Left colon (tissue), 2 donors: ENCODE data around the gene SMAD5. TPM values are rescaled to one million over a fixed set of nuclear protein-coding genes. Genes with fewer than 3 reads are reported as not detected.

ENCODE experiments used
- ATAC-seq: fragments of 200-7000 bp; cut with Tn5 transposase; one replicate; pipeline ENCODE4 v1.9.1; 2020; ENCODE audit warnings: mild to moderate bottlenecking, moderate library complexity
- DNase-seq, 2 donors: peaks; one replicate each; pipeline ENCODE4 v3.0.0-alpha.2; 2020
- intact Hi-C, 2 donors: fragments of 100-400 bp; cut with DNase I in 1 of 2; cut with micrococcal nuclease in 1 of 2; formaldehyde crosslinking; loops; one replicate each; pipeline versions ENCODE4 v1.11.2 to v1.14.0; 2022; cut with DNase I, micrococcal nuclease
- total RNA-seq, 2 donors: library from RNA; stranded (reverse); fragmentation: NEBNext Ultra II Directional; extraction: Animal tissue kit (Norgen Biotek cat#: 25700); gene quantifications; one replicate each; pipeline ENCODE4 v1.2.1, GENCODE V29; 2021
- donor health status: DM: no; HTN: no; CAD: no.
- donor health status: DM: yes; HTN: yes; CAD: no.

The SMAD5 gene
- total RNA-seq, 2 donors from 2014 or later = 45.6 to 46.8 TPM

DNA sequence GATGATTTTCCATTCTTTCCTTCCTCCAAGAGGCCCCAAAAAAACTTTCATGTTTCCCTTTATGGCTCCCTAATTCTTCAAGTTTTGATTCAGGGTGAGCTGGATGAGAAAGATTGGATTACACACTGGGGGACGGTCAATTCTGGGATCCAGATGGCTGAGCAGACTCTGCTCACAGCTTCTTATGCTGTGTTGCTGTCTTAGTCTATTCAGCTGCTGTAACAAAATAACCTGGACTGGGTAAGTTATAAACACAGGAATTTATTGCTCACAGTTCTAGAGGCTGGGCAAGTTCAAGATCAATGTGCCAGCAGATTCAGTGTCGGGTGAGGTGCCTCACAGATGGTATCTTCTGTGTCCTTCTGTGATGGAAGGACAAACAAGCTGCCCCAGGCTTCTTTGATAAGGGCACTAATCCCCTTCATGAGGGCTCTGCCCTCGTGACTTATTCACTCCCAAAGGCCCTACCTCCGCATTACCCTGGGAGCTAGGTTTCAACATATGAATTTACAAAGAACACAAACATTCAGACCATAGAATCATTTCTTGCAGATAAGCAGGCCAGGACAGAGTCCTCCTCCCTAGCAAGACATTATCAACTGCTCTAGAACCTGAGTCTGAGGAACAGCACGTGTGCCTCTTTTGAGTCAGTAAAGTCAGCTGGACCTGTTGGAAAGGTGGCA is 23.1 kb upstream of the SMAD5 start:
- intact Hi-C loops = no loop called here
- DNase-seq (no peak), ATAC-seq (no peak)

- DNase-seq (no peak), ATAC-seq (no peak)
- intact Hi-C loops = no loop called here
Observed at GRCh38 chr5:136113606-136114005, 19.0 kb upstream of the SMAD5 start.

DNA sequence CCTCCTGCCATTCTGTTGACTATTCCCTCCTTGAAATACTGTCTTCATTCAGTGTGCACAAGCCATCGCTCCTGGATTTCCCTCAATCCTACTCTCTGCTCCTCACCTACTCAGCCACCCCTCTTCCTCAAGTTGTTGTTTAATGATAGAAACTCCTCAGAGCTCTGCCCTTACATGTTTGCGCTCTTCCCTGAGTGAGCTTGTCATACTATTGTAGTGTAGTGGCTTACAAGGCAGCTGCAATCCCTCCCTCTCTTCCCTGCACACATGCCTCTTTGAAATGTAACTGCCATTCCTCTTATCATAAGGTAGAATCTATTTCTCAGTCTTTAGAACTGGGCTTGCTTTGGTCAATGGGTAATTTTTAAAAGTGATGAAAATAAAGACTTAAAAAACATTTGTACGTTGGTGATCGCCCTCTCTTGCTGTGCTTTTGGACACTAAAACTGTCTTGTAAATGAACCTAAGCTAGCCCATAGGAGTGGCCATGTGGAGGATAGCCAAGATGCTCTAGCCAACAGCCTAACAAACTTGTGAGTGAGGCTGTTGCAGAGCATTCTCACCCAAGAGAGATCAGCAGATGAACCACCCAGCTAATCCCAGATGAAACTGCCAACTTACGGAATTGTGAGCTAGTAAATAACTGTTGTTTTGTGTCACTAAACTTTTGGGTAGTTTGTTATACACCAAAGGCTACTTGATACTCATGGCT is 18.1 kb upstream of the SMAD5 start:
- ATAC-seq = no peak
- intact Hi-C loops = no loop called here
- no peak for DNase-seq

- DNase-seq (no peak), ATAC-seq (no peak)
- intact Hi-C loops = no loop called here
Observed at GRCh38 chr5:136115183-136115865, 17.3 kb upstream of the SMAD5 start.

DNA sequence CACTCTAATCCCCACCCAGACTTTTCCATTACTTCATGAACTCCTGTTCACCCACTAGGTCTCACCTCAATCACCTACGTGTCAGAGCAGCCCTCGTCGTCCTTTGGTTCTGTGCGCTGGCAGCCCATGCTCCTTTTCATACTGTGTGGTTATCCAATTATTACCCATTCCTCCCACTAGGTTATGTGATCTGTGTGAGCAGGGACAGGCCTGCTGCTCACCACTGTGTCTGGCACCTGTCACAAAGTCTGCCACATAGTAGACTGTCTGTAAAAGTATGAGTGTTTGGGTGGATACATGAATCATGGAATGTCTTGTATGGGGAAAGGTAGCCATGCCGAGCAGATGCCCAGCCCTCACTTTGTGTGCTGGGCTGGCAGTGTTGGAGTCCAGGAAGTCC is 12.1 kb upstream of the SMAD5 start:
- ATAC-seq = no peak
- intact Hi-C loops = no loop called here
- no peak for DNase-seq

DNA sequence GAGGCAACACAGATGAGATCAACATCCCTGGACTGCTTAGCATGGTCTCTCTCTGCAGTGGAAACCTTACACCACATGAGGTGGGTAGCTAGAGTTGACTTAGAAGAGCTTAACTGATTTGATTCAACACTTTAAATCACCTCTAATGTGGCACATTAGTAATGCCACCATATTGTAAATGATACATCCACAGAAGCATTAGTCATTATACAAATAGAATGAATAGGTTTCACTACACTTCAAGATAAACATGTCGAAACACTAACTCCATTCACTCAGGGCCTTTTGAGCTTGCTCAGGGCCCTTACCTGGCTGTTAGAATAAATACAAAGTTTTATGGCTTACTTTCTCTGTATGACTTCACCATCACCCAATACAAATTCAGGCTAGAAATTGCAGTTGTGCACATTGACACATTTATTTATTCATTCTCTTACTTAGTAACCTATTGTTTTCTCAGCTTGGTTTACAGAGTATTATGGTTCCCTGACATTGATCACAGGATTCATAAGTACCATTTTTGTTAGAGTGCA is 9.3 kb upstream of the SMAD5 start:
- ATAC-seq (peak; percentile 94), DNase-seq (peak; percentile 16 to 50)
- intact Hi-C loops = no loop called here

DNA sequence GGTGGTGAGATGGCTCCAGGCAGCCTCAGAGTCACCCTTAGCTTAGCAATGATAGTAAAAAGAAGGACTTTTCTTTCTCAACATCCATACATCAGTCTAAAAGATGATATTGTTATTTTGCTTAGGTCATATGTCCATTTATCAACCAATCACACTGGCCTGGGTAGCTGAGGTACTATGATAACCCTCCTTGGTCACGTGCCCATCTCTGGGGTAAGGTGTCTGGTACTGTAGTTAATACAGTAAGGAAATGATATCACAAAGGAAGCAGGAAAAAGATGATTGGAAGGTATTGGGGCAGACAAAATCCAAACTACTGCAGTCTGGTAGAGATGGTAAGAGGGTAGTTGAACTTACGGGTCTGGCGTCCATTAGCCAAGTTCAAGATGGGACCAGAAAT is 5.1 kb upstream of the SMAD5 start:
- intact Hi-C loops = no loop called here
- ATAC-seq = no peak
- no peak for DNase-seq

- no peak for ATAC-seq
- DNase-seq = no peak
- intact Hi-C loops = no loop called here
Observed at GRCh38 chr5:136128481-136128880, 4.2 kb upstream of the SMAD5 start.

- ATAC-seq = no peak
- no peak for DNase-seq
- intact Hi-C loops = no loop called here
Observed at GRCh38 chr5:136129445-136129844, 3.2 kb upstream of the SMAD5 start.

GRCh38 chr5:136130581-136130980 is 2.1 kb upstream of the SMAD5 start:
- intact Hi-C loops = loop anchor here in 1 of 2 donors (5.0 kb wide), 1 partner anchor 38 kb away; no protein-coding TSS in a partner anchor
- no peak for ATAC-seq
- no peak for DNase-seq

GRCh38 chr5:136132087-136132486 is 558 bp upstream of the SMAD5 start:
- intact Hi-C loops = loop anchor here in 1 of 2 donors (5.0 kb wide), 1 partner anchor 40 kb away; no protein-coding TSS in a partner anchor
- peak; percentile 20 to 39 for DNase-seq

DNA sequence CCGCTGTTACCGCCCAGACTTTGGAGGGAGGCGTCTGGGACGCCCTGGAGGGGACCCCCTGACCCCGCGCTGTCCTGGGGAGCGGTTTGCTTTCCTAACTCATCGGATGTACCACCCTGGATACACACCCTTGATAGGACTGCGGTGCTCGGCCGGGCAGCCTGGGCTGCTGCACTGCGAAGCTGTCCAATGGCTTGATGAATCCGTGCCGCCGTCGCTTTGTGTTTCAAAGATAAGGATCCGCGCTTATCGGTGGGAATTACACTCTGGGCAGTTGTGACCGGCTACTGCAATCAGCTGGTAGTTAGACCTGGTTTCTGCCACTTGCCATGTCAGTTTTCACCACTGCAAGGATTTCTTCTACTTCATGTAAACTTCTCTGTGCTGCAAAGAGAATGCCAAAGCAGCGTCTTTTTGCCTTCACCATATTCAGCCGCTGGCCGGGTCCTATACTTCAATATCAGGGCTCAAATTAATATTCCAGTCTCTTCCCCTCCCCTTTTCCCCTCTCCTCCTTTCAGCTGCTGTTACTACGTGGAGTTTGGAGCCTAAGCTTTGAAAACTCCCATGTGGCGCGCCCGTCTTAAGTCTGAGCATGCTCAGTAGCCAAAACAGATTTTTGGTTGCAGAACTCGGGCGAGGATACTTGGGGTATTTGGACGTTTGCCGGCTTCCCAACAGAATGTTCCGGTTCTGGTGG is 727 bp downstream of the SMAD5 start:
- intact Hi-C loops = loop anchor here in 1 of 2 donors (5.0 kb wide), 1 partner anchor 41 kb away; no protein-coding TSS in a partner anchor
- ATAC-seq (peak; percentile 70), DNase-seq (peak; percentile 59 to 71)

More at GRCh38 chr5:136132087-136132486, 558 bp upstream of the SMAD5 start:
- ATAC-seq = no peak

DNA sequence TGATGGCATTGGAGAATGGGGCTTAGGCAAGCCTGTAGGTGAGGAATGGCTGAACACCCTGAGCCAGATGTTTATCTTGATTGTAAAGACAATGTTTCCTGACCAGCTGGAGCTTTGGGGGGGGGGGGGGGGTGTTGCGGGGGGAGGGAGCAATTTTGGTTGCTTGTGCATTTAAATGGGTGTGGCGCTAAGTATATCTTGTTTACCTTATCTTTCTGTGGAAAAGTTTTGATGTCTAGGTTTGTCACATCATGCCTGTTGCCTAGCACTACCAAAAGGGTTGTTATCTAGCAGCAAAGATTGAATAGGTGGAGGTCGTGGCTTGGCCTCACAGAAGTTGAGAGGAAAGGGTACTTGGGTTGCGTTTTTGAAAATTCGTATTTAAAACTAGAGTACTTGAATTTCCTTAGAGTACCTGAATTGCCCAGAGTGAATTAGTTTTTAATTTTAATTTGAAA is 1.3 kb downstream of the SMAD5 start:
- ATAC-seq (no peak), DNase-seq (no peak)
- intact Hi-C loops = loop anchor here in 1 of 2 donors (5.0 kb wide), 1 partner anchor 42 kb away; no protein-coding TSS in a partner anchor

DNA sequence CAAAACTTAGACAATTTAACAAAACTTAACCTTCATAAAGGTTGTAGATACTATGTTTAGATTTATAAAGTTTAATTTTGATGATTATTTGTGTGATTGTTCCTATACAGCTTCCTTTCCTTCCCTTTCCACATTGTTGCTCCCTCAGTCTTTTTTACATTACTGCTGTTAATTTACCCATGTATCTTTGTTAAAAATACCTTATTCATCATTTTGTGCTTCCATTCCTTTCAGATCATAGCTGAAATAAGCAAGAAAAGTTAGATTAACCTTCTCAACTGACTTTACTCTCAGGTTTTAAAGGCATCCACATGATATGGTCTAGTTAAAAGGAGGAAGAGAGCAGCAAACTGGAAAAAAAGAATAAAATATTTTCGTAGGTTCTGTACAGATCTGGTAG is 2.0 kb downstream of the SMAD5 start:
- intact Hi-C loops = loop anchor here in 1 of 2 donors (5.0 kb wide), 1 partner anchor 42 kb away; no protein-coding TSS in a partner anchor
- DNase-seq (no peak), ATAC-seq (no peak)

GRCh38 chr5:136135536-136135935 is 2.9 kb downstream of the SMAD5 start:
- DNase-seq = no peak
- ATAC-seq = no peak
- intact Hi-C loops = no loop called here

GRCh38 chr5:136137497-136138220 is 5.0 kb downstream of the SMAD5 start:
- DNase-seq (no peak), ATAC-seq (no peak)
- intact Hi-C loops = no loop called here

DNA sequence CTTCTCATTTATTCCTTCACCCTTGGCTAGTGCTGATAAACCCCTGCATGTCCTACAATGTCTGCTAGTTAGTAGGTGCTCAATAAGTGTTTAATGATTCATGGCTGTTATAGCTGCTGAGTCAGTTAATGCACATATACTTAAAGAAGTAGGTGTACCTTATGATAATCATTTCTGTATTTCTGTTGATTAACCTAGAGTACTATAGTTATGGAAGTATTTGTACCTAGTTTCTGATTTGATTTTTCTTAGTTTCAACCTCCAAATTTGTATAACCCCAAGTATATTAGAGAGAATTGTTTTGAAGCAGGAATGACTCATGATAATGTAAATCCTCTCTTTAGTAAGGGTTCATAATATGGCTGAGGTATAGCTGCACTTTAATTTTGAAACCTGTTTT is 8.9 kb downstream of the SMAD5 start:
- ATAC-seq = no peak
- intact Hi-C loops = no loop called here
- DNase-seq = no peak

DNA sequence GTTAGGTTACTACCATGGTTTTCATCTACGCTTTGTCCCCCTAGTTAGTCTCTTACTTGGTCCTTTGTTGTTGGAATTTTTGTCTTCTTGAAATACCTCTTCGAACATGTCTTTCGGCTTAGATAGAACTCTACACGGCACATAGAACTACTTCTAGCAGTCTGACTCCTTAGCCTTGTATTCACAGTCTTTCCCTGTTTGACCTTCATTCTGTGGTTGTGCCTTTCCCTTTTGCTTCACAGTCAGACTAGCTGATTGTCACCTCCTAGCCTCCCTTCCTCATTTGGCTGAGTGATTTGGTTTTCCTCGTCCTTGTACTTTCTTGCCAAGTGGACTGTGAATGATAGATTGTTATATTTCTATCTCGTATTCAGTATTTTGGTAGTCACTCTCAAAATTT is 10.7 kb downstream of the SMAD5 start:
- DNase-seq (no peak), ATAC-seq (peak; percentile 34)
- intact Hi-C loops = no loop called here
